GM21390 (cell line): ENCODE measurements around the gene OR8A1.
"Not testable (repeated sequence)": the region's sequence is repeated elsewhere in the genome, so short reads cannot be mapped to it uniquely, and the experiment has no call there.

Experiments used
- ATAC-seq: cut with Tn5 transposase; IDR thresholded peaks from one replicate; pipeline ENCODE4 v1.9.1; 2021; ENCODE audit not compliant: unreplicated experiment

The OR8A1 gene

DNA sequence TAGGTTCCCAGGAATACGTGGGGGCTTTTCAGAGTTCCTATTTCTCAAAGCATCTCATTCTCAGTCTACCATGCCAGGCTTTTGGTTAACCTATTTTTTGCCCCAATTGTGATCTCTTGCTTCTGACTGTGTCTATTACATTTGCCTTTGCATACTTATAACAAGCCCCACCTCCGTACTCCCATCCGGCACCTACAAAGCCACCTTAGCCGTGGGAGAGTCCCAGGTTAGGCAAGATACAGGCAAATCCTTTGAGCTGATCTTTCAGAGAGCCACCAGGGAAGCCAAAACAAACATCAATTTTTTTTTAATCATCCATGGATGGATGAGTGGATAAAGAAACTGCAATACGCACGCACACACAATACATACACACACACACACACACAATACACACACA lies 22.8 kb downstream of the OR8A1 start:
- ATAC-seq: no peak

- no peak for ATAC-seq
Measured at GRCh38 chr11:124595302-124595701, 25.5 kb downstream of the OR8A1 start.

- ATAC-seq: no peak
Measured at GRCh38 chr11:124597626-124598025, 27.8 kb downstream of the OR8A1 start.

GRCh38 chr11:124600621-124601320 lies 31.0 kb downstream of the OR8A1 start:
- no peak for ATAC-seq

DNA sequence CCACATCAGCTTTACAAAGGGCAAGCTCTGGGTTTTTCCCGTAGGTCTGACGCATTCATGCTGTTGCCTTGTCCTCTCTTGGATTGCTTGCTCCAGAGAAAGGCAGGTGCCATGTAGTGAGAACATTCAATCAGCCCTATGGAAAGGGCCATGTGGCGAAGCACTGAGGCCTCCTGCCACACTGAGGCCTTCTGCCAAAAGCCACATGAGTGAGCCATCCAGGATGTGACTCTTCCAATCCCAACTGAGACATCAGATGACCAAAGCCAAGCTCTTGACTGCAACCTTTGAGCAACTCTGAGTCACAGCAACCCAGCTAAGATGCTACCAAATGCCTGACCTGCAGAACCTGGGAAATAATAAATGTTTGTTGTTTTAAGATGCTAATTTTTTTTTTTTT lies 32.4 kb downstream of the OR8A1 start:
- ATAC-seq: no peak

GRCh38 chr11:124602723-124603122 lies 32.9 kb downstream of the OR8A1 start:
- not testable (repeated sequence) for ATAC-seq

DNA sequence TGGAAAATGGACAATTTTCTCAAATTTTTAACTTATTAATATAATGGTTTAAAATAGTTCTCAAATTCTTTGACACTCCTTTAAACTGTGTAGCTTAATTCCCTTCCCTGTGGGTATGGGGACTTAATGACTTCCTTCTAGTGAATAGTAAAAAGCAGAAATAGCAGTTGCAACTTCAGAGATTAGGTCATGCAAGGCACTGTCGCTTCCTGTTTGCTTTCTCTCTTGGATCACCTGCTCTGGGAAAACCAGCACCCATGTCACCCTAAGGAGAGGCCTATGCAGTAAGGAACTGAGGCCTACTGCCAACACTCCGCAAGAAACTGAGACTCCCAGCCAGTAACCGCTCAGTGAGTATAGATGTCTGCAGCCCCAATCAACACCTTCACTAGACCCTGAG lies 35.9 kb downstream of the OR8A1 start:
- ATAC-seq: no peak

GRCh38 chr11:124608147-124608546 lies 38.4 kb downstream of the OR8A1 start:
- no peak for ATAC-seq

GRCh38 chr11:124610295-124610694 lies 40.5 kb downstream of the OR8A1 start:
- ATAC-seq: no peak

DNA sequence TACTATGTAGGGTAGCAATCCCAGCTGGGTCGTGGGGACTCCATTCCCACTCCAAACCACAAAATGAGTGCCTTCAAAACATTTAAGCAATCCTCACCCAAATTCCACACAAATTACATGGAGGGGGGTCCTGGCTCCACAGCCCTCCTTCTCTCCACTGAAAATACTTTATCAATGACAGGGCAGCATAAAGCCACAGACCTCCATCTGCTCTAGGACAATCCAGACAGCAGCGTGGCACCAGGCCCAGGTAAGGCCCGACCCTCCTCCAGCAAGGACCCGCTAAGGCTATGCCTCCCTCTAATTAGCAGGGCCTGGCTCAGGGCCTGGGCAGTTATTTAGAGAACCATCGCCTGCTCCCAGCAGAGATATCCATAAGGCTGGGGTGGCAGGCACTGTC lies 41.3 kb downstream of the OR8A1 start, which contains the start of gene PANX3:
Gene PANX3, plus strand, starts transcription at position 365 of the 400 bp plus-strand sequence. CDS start 129 bp downstream, outside the sequence.
- ATAC-seq: no peak

DNA sequence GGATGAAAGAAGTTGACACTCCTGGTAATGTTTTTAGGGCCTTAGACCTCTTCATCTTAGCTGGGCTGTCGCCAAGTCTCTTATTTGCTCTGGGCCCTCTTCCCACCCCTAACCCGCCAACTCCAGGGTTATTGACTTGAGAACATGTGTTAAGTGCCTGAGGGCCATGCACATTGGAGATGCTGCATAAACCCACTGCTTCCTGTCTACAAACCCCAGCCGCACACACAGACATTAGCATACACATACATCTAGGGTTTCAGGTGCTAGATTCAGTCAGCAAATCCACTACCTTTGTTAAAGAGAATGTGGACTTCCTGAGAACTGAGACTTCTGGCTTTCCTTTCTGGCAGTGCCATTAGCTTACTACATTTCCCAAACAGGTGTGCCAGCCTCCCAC lies 42.2 kb downstream of the OR8A1 start:
- no peak for ATAC-seq

DNA sequence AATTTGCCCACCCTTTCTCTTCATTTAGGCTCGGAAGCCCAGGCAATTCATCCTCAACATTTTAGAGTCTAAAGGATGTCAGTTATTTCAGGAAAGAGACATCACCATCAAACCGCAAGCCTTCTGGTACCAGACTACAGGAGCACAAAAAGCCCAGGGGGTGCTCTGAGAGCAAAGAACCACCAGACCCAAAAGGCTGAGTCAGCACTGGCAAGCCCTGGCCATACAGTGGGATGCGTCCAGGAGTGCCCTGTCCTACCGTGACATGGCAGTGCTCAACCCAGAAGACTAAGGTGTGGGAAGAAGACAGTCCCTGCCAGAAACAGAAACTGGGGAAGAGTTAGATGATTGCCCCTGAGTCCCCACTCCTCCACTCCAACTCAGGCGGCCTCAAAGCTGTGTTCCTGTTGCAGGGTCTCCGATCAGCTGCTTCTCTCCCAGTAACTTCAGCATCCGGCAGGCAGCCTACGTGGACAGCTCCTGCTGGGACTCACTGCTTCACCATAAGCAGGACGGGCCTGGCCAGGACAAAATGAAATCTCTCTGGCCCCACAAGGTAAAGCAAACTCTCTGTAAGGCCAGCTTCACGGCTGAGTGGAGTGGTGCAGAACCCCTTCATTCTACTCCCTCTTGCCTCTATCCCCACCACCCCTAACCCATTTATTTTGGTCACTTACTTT lies 42.9 kb downstream of the OR8A1 start:
- ATAC-seq: no peak

- no peak for ATAC-seq
Measured at GRCh38 chr11:124618863-124619262, 49.1 kb downstream of the OR8A1 start.
